ENCODE results near the gene LIMCH1.

DNA sequence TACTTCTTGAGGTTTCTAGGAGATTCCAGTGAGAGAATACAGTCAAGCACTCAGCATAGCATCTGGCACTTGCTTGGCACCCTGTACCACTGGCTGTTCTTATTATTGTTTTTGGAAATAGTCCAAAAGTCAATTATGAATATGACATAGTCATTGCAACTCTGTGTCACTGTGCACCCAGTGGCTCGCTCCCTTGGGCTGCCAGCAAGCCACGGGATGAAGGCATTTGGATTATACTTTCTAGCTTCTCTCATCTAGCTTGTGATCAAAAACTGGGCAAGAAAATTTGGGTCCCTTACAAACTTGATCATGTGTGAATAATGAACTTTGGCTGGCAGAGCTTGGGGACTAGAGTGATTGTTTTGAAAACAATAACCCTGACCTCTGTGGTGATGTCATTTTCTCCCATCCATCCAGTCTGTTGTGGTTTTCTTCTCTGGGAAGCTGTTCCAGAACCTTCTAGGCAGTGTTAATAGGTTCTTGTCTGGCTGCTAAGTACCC, 32.7 kb upstream of the LIMCH1 start:
- TF ChIP-seq, protein P1, sequence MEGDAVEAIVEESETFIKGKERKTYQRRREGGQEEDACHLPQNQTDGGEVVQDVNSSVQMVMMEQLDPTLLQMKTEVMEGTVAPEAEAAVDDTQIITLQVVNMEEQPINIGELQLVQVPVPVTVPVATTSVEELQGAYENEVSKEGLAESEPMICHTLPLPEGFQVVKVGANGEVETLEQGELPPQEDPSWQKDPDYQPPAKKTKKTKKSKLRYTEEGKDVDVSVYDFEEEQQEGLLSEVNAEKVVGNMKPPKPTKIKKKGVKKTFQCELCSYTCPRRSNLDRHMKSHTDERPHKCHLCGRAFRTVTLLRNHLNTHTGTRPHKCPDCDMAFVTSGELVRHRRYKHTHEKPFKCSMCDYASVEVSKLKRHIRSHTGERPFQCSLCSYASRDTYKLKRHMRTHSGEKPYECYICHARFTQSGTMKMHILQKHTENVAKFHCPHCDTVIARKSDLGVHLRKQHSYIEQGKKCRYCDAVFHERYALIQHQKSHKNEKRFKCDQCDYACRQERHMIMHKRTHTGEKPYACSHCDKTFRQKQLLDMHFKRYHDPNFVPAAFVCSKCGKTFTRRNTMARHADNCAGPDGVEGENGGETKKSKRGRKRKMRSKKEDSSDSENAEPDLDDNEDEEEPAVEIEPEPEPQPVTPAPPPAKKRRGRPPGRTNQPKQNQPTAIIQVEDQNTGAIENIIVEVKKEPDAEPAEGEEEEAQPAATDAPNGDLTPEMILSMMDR (IDR thresholded peaks at IDR 0.05; ENCODE audit: low read depth, low read length, poor library complexity, severe bottlenecking), result no peak
- TF ChIP-seq EZH2phosphoT487 (IDR thresholded peaks at IDR 0.05; ENCODE audit: borderline replicate concordance, low read length), result no peak

Measured in DOHH2 (cell line).